ENCODE results near the gene PPP3CB.

PPP3CB gene

GRCh38 chr10:73416571-73416970, 79.3 kb downstream of the PPP3CB start:
- DNase-seq (ENCODE audit: low spot score): no peak
- no peak overlapping the region for H3K27ac Mint-ChIP-seq
- no peaks in the 10 kb centered on the region for H3K27me3 Mint-ChIP-seq (ENCODE audit: low read depth)
- H3K4me1 Mint-ChIP-seq (ENCODE audit: low read depth): peaks cover 19% of the 10 kb centered on the region
- peaks cover 6% of the 10 kb centered on the region for H3K36me3 Mint-ChIP-seq (ENCODE audit: low read depth)
- H3K9me3 Mint-ChIP-seq: no peaks in the 10 kb centered on the region
- no peak overlapping the region for H3K4me3 Mint-ChIP-seq

- Mint-ChIP-seq H3K36me3 (ENCODE audit: low read depth) (peaks cover 13% of the 10 kb centered on the region), H3K4me1 (ENCODE audit: low read depth) (peaks cover 26% of the 10 kb centered on the region), H3K27me3 (ENCODE audit: low read depth) (no peaks in the 10 kb centered on the region), H3K27ac (peak overlapping the region; percentile 67), H3K4me3 (peak overlapping the region; percentile 91), H3K9me3 (no peaks in the 10 kb centered on the region)
- DNase-seq (ENCODE audit: low spot score): no peak
These were observed 81.4 kb downstream of the PPP3CB start for GRCh38 chr10:73414230-73414945.

GRCh38 chr10:73413528-73414229, 82.1 kb downstream of the PPP3CB start, which contains the start of gene ANXA7:
Gene ANXA7, minus strand, starts transcription at chr10:73414058. Its CDS starts 13,202 bp downstream, at chr10:73400856.
- H3K36me3 Mint-ChIP-seq (ENCODE audit: low read depth): peaks cover 16% of the 10 kb centered on the region
- H3K9me3 Mint-ChIP-seq: no peaks in the 10 kb centered on the region
- H3K27me3 Mint-ChIP-seq (ENCODE audit: low read depth): no peaks in the 10 kb centered on the region
- peak; percentile 90 for DNase-seq (ENCODE audit: low spot score)
- H3K4me3 Mint-ChIP-seq: peak within 1 kb of the TSS; percentile 91
- H3K4me1 Mint-ChIP-seq (ENCODE audit: low read depth): peaks cover 32% of the 10 kb centered on the region
- H3K27ac Mint-ChIP-seq: peak within 1 kb of the TSS; percentile 91

- Mint-ChIP-seq H3K36me3 (ENCODE audit: low read depth) (peaks cover 16% of the 10 kb centered on the region), H3K4me1 (ENCODE audit: low read depth) (peaks cover 34% of the 10 kb centered on the region), H3K9me3 (no peaks in the 10 kb centered on the region), H3K4me3 (peak overlapping the region; percentile 91), H3K27me3 (ENCODE audit: low read depth) (no peaks in the 10 kb centered on the region), H3K27ac (peak overlapping the region; percentile 91)
- DNase-seq (ENCODE audit: low spot score): no peak
These were observed 82.7 kb downstream of the PPP3CB start for GRCh38 chr10:73413108-73413527.

GRCh38 chr10:73410897-73411296, 84.9 kb downstream of the PPP3CB start:
- H3K4me1 Mint-ChIP-seq (ENCODE audit: low read depth): peaks cover 36% of the 10 kb centered on the region
- no peak overlapping the region for H3K27ac Mint-ChIP-seq
- DNase-seq (ENCODE audit: low spot score): no peak
- H3K36me3 Mint-ChIP-seq (ENCODE audit: low read depth): peaks cover 27% of the 10 kb centered on the region
- no peaks in the 10 kb centered on the region for H3K9me3 Mint-ChIP-seq
- H3K4me3 Mint-ChIP-seq: no peak overlapping the region
- H3K27me3 Mint-ChIP-seq (ENCODE audit: low read depth): no peaks in the 10 kb centered on the region

- Mint-ChIP-seq H3K27ac (no peak overlapping the region), H3K4me3 (no peak overlapping the region), H3K4me1 (ENCODE audit: low read depth) (peaks cover 27% of the 10 kb centered on the region), H3K36me3 (ENCODE audit: low read depth) (peaks cover 30% of the 10 kb centered on the region), H3K27me3 (ENCODE audit: low read depth) (no peaks in the 10 kb centered on the region), H3K9me3 (no peaks in the 10 kb centered on the region)
- DNase-seq (ENCODE audit: low spot score): no peak
These were observed 86.8 kb downstream of the PPP3CB start for GRCh38 chr10:73408978-73409521.

GRCh38 chr10:73408061-73408460, 87.8 kb downstream of the PPP3CB start:
- no peaks in the 10 kb centered on the region for H3K9me3 Mint-ChIP-seq
- DNase-seq (ENCODE audit: low spot score): no peak
- H3K27me3 Mint-ChIP-seq (ENCODE audit: low read depth): no peaks in the 10 kb centered on the region
- H3K36me3 Mint-ChIP-seq (ENCODE audit: low read depth): peaks cover 29% of the 10 kb centered on the region
- no peak overlapping the region for H3K4me3 Mint-ChIP-seq
- no peak overlapping the region for H3K27ac Mint-ChIP-seq
- H3K4me1 Mint-ChIP-seq (ENCODE audit: low read depth): peaks cover 25% of the 10 kb centered on the region

GRCh38 chr10:73407495-73407894, 88.3 kb downstream of the PPP3CB start:
- H3K9me3 Mint-ChIP-seq: no peaks in the 10 kb centered on the region
- no peak overlapping the region for H3K4me3 Mint-ChIP-seq
- H3K27ac Mint-ChIP-seq: no peak overlapping the region
- no peaks in the 10 kb centered on the region for H3K27me3 Mint-ChIP-seq (ENCODE audit: low read depth)
- H3K4me1 Mint-ChIP-seq (ENCODE audit: low read depth): peaks cover 23% of the 10 kb centered on the region
- H3K36me3 Mint-ChIP-seq (ENCODE audit: low read depth): peaks cover 32% of the 10 kb centered on the region
- DNase-seq (ENCODE audit: low spot score): no peak

GRCh38 chr10:73406846-73407245, 89.0 kb downstream of the PPP3CB start:
- H3K4me1 Mint-ChIP-seq (ENCODE audit: low read depth): peaks cover 21% of the 10 kb centered on the region
- no peak overlapping the region for H3K4me3 Mint-ChIP-seq
- DNase-seq (ENCODE audit: low spot score): no peak
- H3K27ac Mint-ChIP-seq: no peak overlapping the region
- H3K9me3 Mint-ChIP-seq: no peaks in the 10 kb centered on the region
- peaks cover 30% of the 10 kb centered on the region for H3K36me3 Mint-ChIP-seq (ENCODE audit: low read depth)
- H3K27me3 Mint-ChIP-seq (ENCODE audit: low read depth): no peaks in the 10 kb centered on the region

GRCh38 chr10:73405556-73405955, 90.3 kb downstream of the PPP3CB start:
- peaks cover 19% of the 10 kb centered on the region for H3K4me1 Mint-ChIP-seq (ENCODE audit: low read depth)
- H3K27ac Mint-ChIP-seq: no peak overlapping the region
- no peak overlapping the region for H3K4me3 Mint-ChIP-seq
- DNase-seq (ENCODE audit: low spot score): no peak
- no peaks in the 10 kb centered on the region for H3K27me3 Mint-ChIP-seq (ENCODE audit: low read depth)
- H3K9me3 Mint-ChIP-seq: no peaks in the 10 kb centered on the region
- H3K36me3 Mint-ChIP-seq (ENCODE audit: low read depth): peaks cover 28% of the 10 kb centered on the region

- H3K9me3 Mint-ChIP-seq: no peaks in the 10 kb centered on the region
- DNase-seq (ENCODE audit: low spot score): no peak
- peaks cover 15% of the 10 kb centered on the region for H3K4me1 Mint-ChIP-seq (ENCODE audit: low read depth)
- no peak overlapping the region for H3K4me3 Mint-ChIP-seq
- no peak overlapping the region for H3K27ac Mint-ChIP-seq
- H3K36me3 Mint-ChIP-seq (ENCODE audit: low read depth): peaks cover 24% of the 10 kb centered on the region
- no peaks in the 10 kb centered on the region for H3K27me3 Mint-ChIP-seq (ENCODE audit: low read depth)
These were observed 91.1 kb downstream of the PPP3CB start for GRCh38 chr10:73404690-73405089.

GRCh38 chr10:73401636-73402035, 94.2 kb downstream of the PPP3CB start:
- Mint-ChIP-seq H3K4me3 (no peak overlapping the region), H3K27ac (no peak overlapping the region), H3K9me3 (no peaks in the 10 kb centered on the region), H3K4me1 (ENCODE audit: low read depth) (peaks cover 2% of the 10 kb centered on the region), H3K27me3 (ENCODE audit: low read depth) (no peaks in the 10 kb centered on the region), H3K36me3 (ENCODE audit: low read depth) (peaks cover 20% of the 10 kb centered on the region)
- DNase-seq (ENCODE audit: low spot score): no peak

- Mint-ChIP-seq H3K4me3 (no peak overlapping the region), H3K27ac (no peak overlapping the region), H3K4me1 (ENCODE audit: low read depth) (no peaks in the 10 kb centered on the region), H3K36me3 (ENCODE audit: low read depth) (peaks cover 33% of the 10 kb centered on the region), H3K9me3 (no peaks in the 10 kb centered on the region), H3K27me3 (ENCODE audit: low read depth) (no peaks in the 10 kb centered on the region)
- DNase-seq (ENCODE audit: low spot score): no peak
These were observed 96.8 kb downstream of the PPP3CB start for GRCh38 chr10:73399063-73399462.

- H3K4me1 Mint-ChIP-seq (ENCODE audit: low read depth): no peaks in the 10 kb centered on the region
- no peak for DNase-seq (ENCODE audit: low spot score)
- no peaks in the 10 kb centered on the region for H3K27me3 Mint-ChIP-seq (ENCODE audit: low read depth)
- H3K9me3 Mint-ChIP-seq: no peaks in the 10 kb centered on the region
- H3K36me3 Mint-ChIP-seq (ENCODE audit: low read depth): peaks cover 38% of the 10 kb centered on the region
- H3K4me3 Mint-ChIP-seq: no peak overlapping the region
- H3K27ac Mint-ChIP-seq: no peak overlapping the region
These were observed 97.8 kb downstream of the PPP3CB start for GRCh38 chr10:73398024-73398423.
